HUES6 (cell line): ENCODE measurements around the gene UVRAG.
"Not testable (repeated sequence)": the region's sequence is repeated elsewhere in the genome, so short reads cannot be mapped to it uniquely, and the experiment has no call there.

Experiments
- H3K27ac ChIP-seq: 2 replicates; pipeline ENCODE4 v1.7.0; 2013; ENCODE audit warnings: low read depth, mild to moderate bottlenecking, low read length, inconsistent platforms
- H3K27me3 ChIP-seq: 2 replicates; pipeline ENCODE4 v1.6.1; 2013; ENCODE audit warnings: low read length; ENCODE audit not compliant: control insufficient read depth, insufficient read depth
- H3K36me3 ChIP-seq: 2 replicates; pipeline ENCODE4 v1.6.1; 2013; ENCODE audit warnings: low read length; ENCODE audit not compliant: control insufficient read depth, insufficient read depth
- H3K4me1 ChIP-seq: 2 replicates; pipeline ENCODE4 v1.6.1; 2013; ENCODE audit warnings: low read length; ENCODE audit not compliant: control insufficient read depth, insufficient read depth
- H3K4me3 ChIP-seq: 2 replicates; pipeline ENCODE4 v1.5.1; 2013; ENCODE audit warnings: low read depth, low read length
- H3K9ac ChIP-seq: one replicate; pipeline ENCODE4 v1.6.1; 2013; ENCODE audit warnings: mild to moderate bottlenecking, low read length
- H3K9me3 ChIP-seq: 2 replicates; pipeline ENCODE4 v1.6.1; 2013; ENCODE audit warnings: low read depth, low read length; ENCODE audit not compliant: control insufficient read depth, insufficient read depth

UVRAG gene

GRCh38 chr11:75924966-75925784 is 110.2 kb downstream of the UVRAG start:
- Histone ChIP-seq H3K36me3 (no peaks in the 10 kb centered on the region), H3K9me3 (no peaks in the 10 kb centered on the region), H3K4me1 (no peaks in the 10 kb centered on the region), H3K9ac (no peak overlapping the region), H3K27me3 (no peaks in the 10 kb centered on the region), H3K4me3 (no peak overlapping the region), H3K27ac (no peak overlapping the region)

DNA sequence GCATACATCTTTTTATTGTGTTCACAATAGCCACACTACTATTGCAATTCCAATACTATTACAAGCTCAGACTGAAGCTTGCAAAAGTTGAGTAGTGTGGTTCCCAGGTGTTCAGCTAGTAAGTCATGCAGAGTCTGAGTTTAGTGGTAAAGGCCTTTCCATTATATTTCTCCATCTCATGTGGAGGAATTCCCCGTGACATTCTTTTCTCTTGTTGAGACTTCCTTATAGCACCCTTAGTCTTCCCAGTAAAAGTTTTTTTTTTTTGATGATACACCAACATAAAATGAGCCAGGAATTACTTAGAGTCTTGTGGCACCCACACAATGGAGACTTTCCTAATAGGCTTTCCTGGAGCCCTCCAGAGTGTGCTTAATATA is 110.8 kb downstream of the UVRAG start:
- no peaks in the 10 kb centered on the region for H3K9me3 ChIP-seq
- H3K27ac ChIP-seq, result no peak overlapping the region
- no peaks in the 10 kb centered on the region for H3K36me3 ChIP-seq
- no peaks in the 10 kb centered on the region for H3K4me1 ChIP-seq
- H3K27me3 ChIP-seq, result no peaks in the 10 kb centered on the region
- H3K9ac ChIP-seq, result no peak overlapping the region
- H3K4me3 ChIP-seq, result no peak overlapping the region

GRCh38 chr11:75929706-75930105 is 114.7 kb downstream of the UVRAG start:
- H3K4me1 ChIP-seq, result no peaks in the 10 kb centered on the region
- no peaks in the 10 kb centered on the region for H3K27me3 ChIP-seq
- H3K9ac ChIP-seq, result no peak overlapping the region

GRCh38 chr11:75930534-75930933 is 115.5 kb downstream of the UVRAG start:
- Histone ChIP-seq H3K36me3 (no peaks in the 10 kb centered on the region), H3K4me1 (no peaks in the 10 kb centered on the region), H3K27me3 (no peaks in the 10 kb centered on the region), H3K27ac (no peak overlapping the region), H3K4me3 (no peak overlapping the region), H3K9me3 (no peaks in the 10 kb centered on the region), H3K9ac (no peak overlapping the region)

More at GRCh38 chr11:75929706-75930105, 114.7 kb downstream of the UVRAG start:
- H3K9me3 ChIP-seq, result no peaks in the 10 kb centered on the region
- H3K27ac ChIP-seq, result no peak overlapping the region
- no peaks in the 10 kb centered on the region for H3K36me3 ChIP-seq
- H3K4me3 ChIP-seq, result no peak overlapping the region

- Histone ChIP-seq H3K36me3 (no peaks in the 10 kb centered on the region), H3K27me3 (no peaks in the 10 kb centered on the region), H3K27ac (no peak overlapping the region), H3K4me3 (no peak overlapping the region), H3K9ac (no peak overlapping the region), H3K4me1 (no peaks in the 10 kb centered on the region), H3K9me3 (no peaks in the 10 kb centered on the region)
Measured at GRCh38 chr11:75931124-75931523, 116.1 kb downstream of the UVRAG start.

DNA sequence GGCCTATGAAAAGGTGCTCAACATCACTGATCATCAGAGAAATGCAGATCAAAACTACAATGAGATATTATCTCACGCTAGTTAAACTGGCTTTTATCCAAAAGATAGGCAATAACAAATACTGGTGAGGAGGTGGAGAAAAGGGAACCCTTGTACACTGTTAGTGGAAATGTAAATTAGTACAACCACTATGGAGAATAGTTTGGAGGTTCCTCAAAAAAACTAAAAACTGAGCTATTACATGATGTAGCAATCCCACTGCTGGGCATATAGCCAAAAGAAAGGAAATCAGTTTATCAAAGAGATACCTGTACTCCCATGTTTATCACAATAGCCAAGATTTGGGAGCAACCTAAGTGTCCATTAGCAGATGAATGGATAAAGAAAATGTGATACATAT is 118.7 kb downstream of the UVRAG start:
- not testable (repeated sequence) for H3K27ac ChIP-seq, H3K4me3 ChIP-seq, H3K9ac ChIP-seq, H3K9me3 ChIP-seq, H3K4me1 ChIP-seq, H3K36me3 ChIP-seq, H3K27me3 ChIP-seq

- no peaks in the 10 kb centered on the region for H3K9me3 ChIP-seq
- H3K9ac ChIP-seq, result no peak overlapping the region
- no peak overlapping the region for H3K27ac ChIP-seq
- no peaks in the 10 kb centered on the region for H3K4me1 ChIP-seq
- no peaks in the 10 kb centered on the region for H3K36me3 ChIP-seq
- H3K4me3 ChIP-seq, result no peak overlapping the region
- H3K27me3 ChIP-seq, result no peaks in the 10 kb centered on the region
Measured at GRCh38 chr11:75934851-75935250, 119.8 kb downstream of the UVRAG start.

- H3K36me3 ChIP-seq, result no peaks in the 10 kb centered on the region
- no peaks in the 10 kb centered on the region for H3K27me3 ChIP-seq
- H3K4me3 ChIP-seq, result no peak overlapping the region
- H3K4me1 ChIP-seq, result no peaks in the 10 kb centered on the region
- no peak overlapping the region for H3K9ac ChIP-seq
- H3K9me3 ChIP-seq, result no peaks in the 10 kb centered on the region
- H3K27ac ChIP-seq, result no peak overlapping the region
Measured at GRCh38 chr11:75938543-75938942, 123.5 kb downstream of the UVRAG start.

- Histone ChIP-seq H3K36me3 (no peaks in the 10 kb centered on the region), H3K27ac (no peak overlapping the region), H3K9me3 (no peaks in the 10 kb centered on the region), H3K27me3 (no peaks in the 10 kb centered on the region), H3K4me1 (no peaks in the 10 kb centered on the region), H3K9ac (no peak overlapping the region), H3K4me3 (no peak overlapping the region)
Measured at GRCh38 chr11:75939516-75939915, 124.5 kb downstream of the UVRAG start.

DNA sequence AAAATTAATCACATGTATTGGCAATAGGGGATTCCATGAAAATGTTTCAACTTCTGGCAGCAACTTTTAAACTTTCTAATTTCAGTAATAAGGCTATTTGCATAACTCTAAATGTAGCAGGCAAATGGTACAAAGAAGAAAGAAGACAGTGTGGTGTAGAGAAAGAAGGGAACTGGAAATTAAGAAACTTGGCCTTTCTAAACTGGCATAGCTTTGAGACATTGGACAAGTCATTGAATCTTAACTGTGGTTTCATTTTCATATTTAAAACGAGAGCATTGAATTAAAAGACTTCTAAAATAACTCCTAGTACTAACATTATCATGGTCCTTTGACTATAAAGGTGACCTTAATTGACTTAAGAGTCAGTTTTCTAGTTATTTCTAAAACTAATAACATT is 125.0 kb downstream of the UVRAG start:
- Histone ChIP-seq H3K4me1 (no peaks in the 10 kb centered on the region), H3K9ac (no peak overlapping the region), H3K27me3 (no peaks in the 10 kb centered on the region), H3K4me3 (no peak overlapping the region), H3K36me3 (no peaks in the 10 kb centered on the region), H3K27ac (no peak overlapping the region), H3K9me3 (no peaks in the 10 kb centered on the region)

- Histone ChIP-seq H3K27me3 (no peaks in the 10 kb centered on the region), H3K9ac (no peak overlapping the region), H3K27ac (no peak overlapping the region), H3K4me3 (no peak overlapping the region), H3K9me3 (no peaks in the 10 kb centered on the region), H3K36me3 (no peaks in the 10 kb centered on the region), H3K4me1 (no peaks in the 10 kb centered on the region)
Measured at GRCh38 chr11:75940911-75941310, 125.9 kb downstream of the UVRAG start.
